HepG2 (cell line): ENCODE measurements around the gene SMAD3.

Experiments used
- CBX5 ChIP-seq: sonication (generic); formaldehyde crosslinking; IDR thresholded peaks from 2 replicates; pipeline ENCODE4 v1.4.0; 2020; ENCODE audit warnings: missing genetic modification reagents, borderline replicate concordance
- EZH2 ChIP-seq: conservative IDR thresholded peaks from 2 replicates; pipeline ENCODE4 v1.6.1; 2012; ENCODE audit warnings: mild to moderate bottlenecking, low read depth, low read length, moderate library complexity
- FOXM1 ChIP-seq: sonication (generic); formaldehyde crosslinking; IDR thresholded peaks from 2 replicates; pipeline ENCODE4 v1.5.0; 2020; ENCODE audit warnings: missing genetic modification reagents
- HOXA7 ChIP-seq: sonication (generic); formaldehyde crosslinking; IDR thresholded peaks from 2 replicates; pipeline ENCODE4 v1.8.1; 2022; ENCODE audit warnings: mild to moderate bottlenecking, missing genetic modification reagents, moderate library complexity
- IKZF1 ChIP-seq: fragments of 450-650 bp; IDR thresholded peaks from 2 replicates; pipeline ENCODE4 v1.7.1; 2016
- ISL2 ChIP-seq: sonication (generic); formaldehyde crosslinking; IDR thresholded peaks from 2 replicates; pipeline ENCODE4 v1.5.0; 2020; ENCODE audit warnings: missing genetic modification reagents
- POLR2A ChIP-seq, 2 experiments: IDR thresholded peaks; 2 replicates each; pipeline ENCODE4 v1.6.1; 2011; ENCODE audit warnings: low read depth in 2 of 2, low read length in 2 of 2, mild to moderate bottlenecking in 1 of 2, moderate library complexity in 1 of 2; ENCODE audit not compliant: insufficient read depth in 1 of 2
- TEAD3 ChIP-seq: optimal IDR thresholded peaks from 2 replicates; pipeline ENCODE3; 2016; ENCODE audit warnings: borderline replicate concordance
- ZNF33A ChIP-seq: sonication (generic); formaldehyde crosslinking; IDR thresholded peaks from 2 replicates; pipeline ENCODE4 v1.5.1; 2020; ENCODE audit warnings: missing genetic modification reagents, mild to moderate bottlenecking, moderate library complexity, borderline replicate concordance
- TF ChIP-seq, protein P1 (sequence below): sonication (generic); formaldehyde crosslinking; IDR thresholded peaks from 2 replicates; pipeline ENCODE4 v1.5.0; 2020; ENCODE audit warnings: mild to moderate bottlenecking, missing genetic modification reagents, moderate library complexity
- TF ChIP-seq, protein P2 (sequence below), 2 experiments: fragments of 450-650 bp in 1 of 2; sonication (generic) in 1 of 2; formaldehyde crosslinking; IDR thresholded peaks; 2 replicates each; pipeline versions ENCODE4 v1.5.0 to v1.8.0; 2020 to 2022; ENCODE audit warnings: mild to moderate bottlenecking in 1 of 2, missing genetic modification reagents in 1 of 2
- TF ChIP-seq, protein P3 (sequence below): IDR thresholded peaks from 2 replicates; pipeline ENCODE4 v1.6.1; 2012; ENCODE audit warnings: inconsistent platforms
- TF ChIP-seq, protein P4 (sequence below): IDR thresholded peaks from 2 replicates; pipeline ENCODE4 v1.6.1; 2016; ENCODE audit warnings: low read depth

DNA sequence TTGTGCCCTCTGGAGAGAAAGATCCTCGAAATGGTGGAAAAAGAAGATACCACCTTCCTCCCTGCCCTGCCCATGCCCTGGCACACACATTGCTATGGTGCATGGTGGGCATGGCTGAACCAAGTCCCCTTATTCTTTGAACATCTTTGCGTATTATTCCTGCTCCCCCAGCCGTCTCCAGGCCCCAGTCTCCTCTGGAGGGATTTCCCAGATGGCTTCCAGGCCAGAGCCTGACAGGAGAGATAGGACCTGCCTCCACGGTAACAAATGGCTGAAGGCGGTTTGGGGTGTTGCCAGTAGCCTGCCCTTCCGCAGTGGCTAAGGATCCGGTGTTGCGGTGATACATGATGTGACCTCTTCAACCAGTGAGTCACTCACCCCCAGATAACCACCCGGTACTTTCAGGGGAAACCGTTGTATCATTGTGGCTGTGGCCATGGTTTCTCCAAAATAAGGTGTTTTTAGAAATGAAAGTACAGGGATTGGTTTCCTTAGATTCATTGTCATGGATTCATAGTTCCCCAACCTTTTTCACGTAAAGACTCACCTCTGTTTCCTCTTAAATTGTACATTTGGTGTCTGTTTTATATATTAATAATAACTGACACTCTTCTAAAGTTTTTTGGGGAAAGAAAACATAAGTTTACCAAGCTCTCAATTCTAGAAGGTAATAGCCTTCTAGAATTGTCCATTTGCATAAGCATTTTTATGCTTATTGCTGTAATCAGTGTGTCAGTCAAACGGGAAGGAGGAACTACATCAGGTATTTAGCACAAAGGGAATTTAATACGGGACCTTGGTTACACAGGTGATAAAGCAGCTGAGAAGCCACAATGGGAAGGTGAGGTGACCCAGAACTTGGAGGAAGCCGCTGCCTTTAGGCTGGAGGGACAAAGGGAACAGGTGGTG, 25.9 kb downstream of the SMAD3 start:
- TF ChIP-seq EZH2 (no peak), IKZF1 (no peak), TEAD3 (no peak), ZNF33A (CRISPR knock-in tag) (no peak), POLR2A (IDR thresholded peaks at IDR 0.05; ENCODE audit: insufficient read depth in 1 of 2, low read depth in 2 of 2, low read length in 2 of 2) (no peak), ISL2 (CRISPR knock-in tag) (no peak), HOXA7 (CRISPR knock-in tag) (no peak), CBX5 (CRISPR knock-in tag) (no peak), FOXM1 (CRISPR knock-in tag) (no peak)
- TF ChIP-seq, protein P1, sequence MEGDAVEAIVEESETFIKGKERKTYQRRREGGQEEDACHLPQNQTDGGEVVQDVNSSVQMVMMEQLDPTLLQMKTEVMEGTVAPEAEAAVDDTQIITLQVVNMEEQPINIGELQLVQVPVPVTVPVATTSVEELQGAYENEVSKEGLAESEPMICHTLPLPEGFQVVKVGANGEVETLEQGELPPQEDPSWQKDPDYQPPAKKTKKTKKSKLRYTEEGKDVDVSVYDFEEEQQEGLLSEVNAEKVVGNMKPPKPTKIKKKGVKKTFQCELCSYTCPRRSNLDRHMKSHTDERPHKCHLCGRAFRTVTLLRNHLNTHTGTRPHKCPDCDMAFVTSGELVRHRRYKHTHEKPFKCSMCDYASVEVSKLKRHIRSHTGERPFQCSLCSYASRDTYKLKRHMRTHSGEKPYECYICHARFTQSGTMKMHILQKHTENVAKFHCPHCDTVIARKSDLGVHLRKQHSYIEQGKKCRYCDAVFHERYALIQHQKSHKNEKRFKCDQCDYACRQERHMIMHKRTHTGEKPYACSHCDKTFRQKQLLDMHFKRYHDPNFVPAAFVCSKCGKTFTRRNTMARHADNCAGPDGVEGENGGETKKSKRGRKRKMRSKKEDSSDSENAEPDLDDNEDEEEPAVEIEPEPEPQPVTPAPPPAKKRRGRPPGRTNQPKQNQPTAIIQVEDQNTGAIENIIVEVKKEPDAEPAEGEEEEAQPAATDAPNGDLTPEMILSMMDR (CRISPR knock-in tag) = no peak
- TF ChIP-seq, protein P2, sequence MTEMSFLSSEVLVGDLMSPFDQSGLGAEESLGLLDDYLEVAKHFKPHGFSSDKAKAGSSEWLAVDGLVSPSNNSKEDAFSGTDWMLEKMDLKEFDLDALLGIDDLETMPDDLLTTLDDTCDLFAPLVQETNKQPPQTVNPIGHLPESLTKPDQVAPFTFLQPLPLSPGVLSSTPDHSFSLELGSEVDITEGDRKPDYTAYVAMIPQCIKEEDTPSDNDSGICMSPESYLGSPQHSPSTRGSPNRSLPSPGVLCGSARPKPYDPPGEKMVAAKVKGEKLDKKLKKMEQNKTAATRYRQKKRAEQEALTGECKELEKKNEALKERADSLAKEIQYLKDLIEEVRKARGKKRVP (CRISPR knock-in tag; IDR thresholded peaks at IDR 0.05) = no peak
- TF ChIP-seq, protein P3, sequence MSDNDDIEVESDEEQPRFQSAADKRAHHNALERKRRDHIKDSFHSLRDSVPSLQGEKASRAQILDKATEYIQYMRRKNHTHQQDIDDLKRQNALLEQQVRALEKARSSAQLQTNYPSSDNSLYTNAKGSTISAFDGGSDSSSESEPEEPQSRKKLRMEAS = no peak
- TF ChIP-seq, protein P4, sequence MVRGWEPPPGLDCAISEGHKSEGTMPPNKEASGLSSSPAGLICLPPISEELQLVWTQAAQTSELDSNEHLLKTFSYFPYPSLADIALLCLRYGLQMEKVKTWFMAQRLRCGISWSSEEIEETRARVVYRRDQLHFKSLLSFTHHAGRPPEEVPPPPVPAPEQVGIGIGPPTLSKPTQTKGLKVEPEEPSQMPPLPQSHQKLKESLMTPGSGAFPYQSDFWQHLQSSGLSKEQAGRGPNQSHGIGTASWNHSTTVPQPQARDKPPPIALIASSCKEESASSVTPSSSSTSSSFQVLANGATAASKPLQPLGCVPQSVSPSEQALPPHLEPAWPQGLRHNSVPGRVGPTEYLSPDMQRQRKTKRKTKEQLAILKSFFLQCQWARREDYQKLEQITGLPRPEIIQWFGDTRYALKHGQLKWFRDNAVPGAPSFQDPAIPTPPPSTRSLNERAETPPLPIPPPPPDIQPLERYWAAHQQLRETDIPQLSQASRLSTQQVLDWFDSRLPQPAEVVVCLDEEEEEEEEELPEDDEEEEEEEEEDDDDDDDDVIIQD = no peak
